Activated T-helper 1 cell treated with anti-CD3 and anti-CD28 coated beads, Interleukin-12 subunit alpha, Interleukin-12 subunit beta, Interleukin-2, Interleukin-4 antibody, amounts not matched to agents 30 ng/mL and 10 ng/mL and 1 ng/mL, durations not matched to agents 14 hours and 24 hours and 36 hours (primary cell): Measurements from ENCODE around the gene NCK2. TPM values are rescaled to one million over a fixed set of nuclear protein-coding genes. Genes with fewer than 3 reads are reported as not detected.
"Not testable (repeated sequence)": the region's sequence is repeated elsewhere in the genome, so short reads cannot be mapped to it uniquely, and the experiment has no call there.

Experiments
- DNase-seq: peaks from one replicate; pipeline ENCODE4 v3.0.0; 2021; ENCODE audit warnings: low spot score
- H3K27ac Mint-ChIP-seq: one replicate; pipeline ENCODE4 v1.8.0; 2021; ENCODE audit warnings: mild to moderate bottlenecking, mixed read lengths
- H3K27me3 Mint-ChIP-seq: one replicate; pipeline ENCODE4 v1.8.0; 2022; ENCODE audit warnings: mild to moderate bottlenecking, moderate library complexity, mixed read lengths; ENCODE audit not compliant: insufficient read depth
- H3K36me3 Mint-ChIP-seq: one replicate; pipeline ENCODE4 v1.8.0; 2021; ENCODE audit warnings: low read depth, mixed read lengths
- H3K4me1 Mint-ChIP-seq: one replicate; pipeline ENCODE4 v1.8.0; 2021; ENCODE audit warnings: low read depth, mixed read lengths
- H3K4me3 Mint-ChIP-seq: one replicate; pipeline ENCODE4 v1.8.0; 2021; ENCODE audit warnings: mild to moderate bottlenecking, moderate library complexity, mixed read lengths
- H3K9me3 Mint-ChIP-seq: one replicate; pipeline ENCODE4 v1.8.0; 2021; ENCODE audit warnings: mixed read lengths
- intact Hi-C: fragments of 100-400 bp; cut with micrococcal nuclease; formaldehyde crosslinking; loops from one replicate; pipeline ENCODE4 v1.15.1; 2024
- total RNA-seq: library from RNA; stranded (reverse); gene quantifications from 2 replicates; pipeline ENCODE4 v1.2.3, GENCODE V29; 2022

The NCK2 gene
- total RNA-seq, 1 donor from 2014 or later, result 79.9 TPM

DNA sequence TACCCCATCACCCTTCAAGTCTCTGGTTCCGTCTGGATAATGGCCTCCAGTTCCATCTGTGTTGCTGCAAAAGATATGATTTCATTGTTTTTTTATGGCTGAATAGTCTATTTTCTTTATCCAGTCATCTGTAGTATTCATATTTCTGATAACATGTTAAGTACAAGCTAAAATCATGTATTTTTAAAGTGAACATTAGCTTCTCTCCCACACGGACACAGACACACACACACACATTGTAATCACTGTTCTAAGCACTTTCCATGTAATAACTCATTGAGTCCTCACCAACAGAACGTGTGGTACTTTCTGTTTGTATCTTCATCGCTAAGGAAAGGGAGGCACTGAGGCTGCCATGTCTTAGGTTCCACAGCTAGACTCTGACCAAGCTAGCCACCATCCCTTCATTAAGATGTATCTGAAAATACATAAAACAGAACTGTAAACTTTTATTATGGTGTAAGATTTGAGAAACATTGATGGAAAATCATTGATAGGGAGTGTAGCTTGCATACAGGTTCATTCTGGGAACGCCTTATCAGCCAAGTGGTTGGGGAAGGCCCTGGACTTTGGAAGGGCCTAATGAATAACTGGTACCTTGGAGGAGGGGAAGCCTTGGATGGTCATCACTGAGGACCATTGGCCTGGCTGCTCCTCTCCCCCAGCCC lies 8.1 kb downstream of the NCK2 start:
- Mint-ChIP-seq H3K27me3 (no peaks in the 10 kb centered on the region), H3K4me1 (peaks cover 96% of the 10 kb centered on the region), H3K36me3 (peaks cover 62% of the 10 kb centered on the region), H3K4me3 (peak overlapping the region; percentile 60), H3K27ac (peak overlapping the region; percentile 83), H3K9me3 (no peaks in the 10 kb centered on the region)
- no peak for DNase-seq
- intact Hi-C loops, result no loop called here

DNA sequence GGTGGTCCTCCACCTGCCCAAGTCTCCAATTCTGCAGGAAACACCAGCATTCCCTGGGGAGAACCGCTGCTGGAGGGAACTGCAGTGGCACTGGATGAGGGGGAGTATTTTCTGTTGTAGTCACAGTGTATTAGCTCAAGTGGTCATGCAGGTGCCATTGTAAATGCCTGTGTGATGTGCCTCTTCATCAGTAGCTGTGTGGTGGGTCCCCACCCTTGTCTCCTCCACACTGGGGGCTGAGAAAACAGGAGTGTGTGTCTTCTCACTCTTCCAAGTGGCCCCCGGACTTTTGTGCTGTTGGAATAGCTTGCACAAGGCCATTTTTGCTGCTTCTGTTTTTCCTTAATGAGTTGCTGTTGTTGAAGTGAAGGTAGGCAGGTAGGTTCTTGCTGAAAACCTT lies 8.7 kb downstream of the NCK2 start:
- intact Hi-C loops, result no loop called here
- DNase-seq, result no peak
- H3K36me3 Mint-ChIP-seq, result peaks cover 58% of the 10 kb centered on the region
- H3K4me3 Mint-ChIP-seq, result peak overlapping the region; percentile 60
- peak overlapping the region; percentile 83 for H3K27ac Mint-ChIP-seq
- H3K9me3 Mint-ChIP-seq, result no peaks in the 10 kb centered on the region
- H3K27me3 Mint-ChIP-seq, result no peaks in the 10 kb centered on the region
- H3K4me1 Mint-ChIP-seq, result peaks cover 96% of the 10 kb centered on the region

DNA sequence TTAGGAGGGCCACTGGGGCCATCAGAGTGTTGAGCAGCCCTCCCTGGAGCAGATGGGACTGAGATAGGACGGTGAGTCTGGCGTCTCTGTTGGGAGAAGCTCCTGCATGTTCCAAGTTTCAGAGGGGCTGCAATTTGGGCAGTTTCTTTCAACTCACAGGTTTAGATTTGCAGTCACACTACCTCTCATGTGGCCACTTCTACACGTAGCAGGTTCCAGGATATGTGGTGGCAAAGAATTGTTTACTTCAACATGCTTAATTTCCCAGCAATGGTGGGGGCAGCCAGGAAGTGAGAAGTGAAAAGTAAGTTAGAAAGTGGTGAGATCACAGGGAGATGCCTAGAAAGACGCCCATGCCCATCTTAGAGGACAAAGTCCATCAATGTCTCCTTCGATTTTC lies 9.3 kb downstream of the NCK2 start:
- H3K36me3 Mint-ChIP-seq, result peaks cover 59% of the 10 kb centered on the region
- no peaks in the 10 kb centered on the region for H3K9me3 Mint-ChIP-seq
- peak overlapping the region; percentile 83 for H3K27ac Mint-ChIP-seq
- peak; percentile 56 for DNase-seq
- peaks cover 97% of the 10 kb centered on the region for H3K4me1 Mint-ChIP-seq
- peak overlapping the region; percentile 60 for H3K4me3 Mint-ChIP-seq
- H3K27me3 Mint-ChIP-seq, result no peaks in the 10 kb centered on the region
- intact Hi-C loops, result loop anchor here (1.0 to 2.0 kb wide), 4 partner anchors 8 to 23 kb away; no protein-coding TSS in a partner anchor

DNA sequence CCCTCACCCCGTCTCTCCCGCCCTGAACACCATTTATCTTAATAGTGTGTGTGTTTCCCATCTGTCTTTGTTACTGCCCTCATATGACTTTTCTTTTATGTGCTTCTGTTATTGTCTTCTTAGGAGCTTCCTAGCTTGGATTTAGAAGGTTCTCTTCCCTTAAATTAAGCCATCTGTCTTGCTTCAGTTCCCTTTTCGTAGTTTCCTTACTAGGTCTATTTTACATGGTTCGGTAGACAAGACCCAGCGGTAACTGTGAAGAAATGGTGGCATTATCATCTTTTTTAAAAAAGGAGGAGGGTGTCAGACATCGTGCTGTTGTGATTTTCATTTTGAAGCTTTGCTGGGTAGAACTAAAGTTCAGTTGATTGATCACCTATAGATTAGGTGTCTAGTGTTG lies 10.3 kb downstream of the NCK2 start:
- peaks cover 96% of the 10 kb centered on the region for H3K4me1 Mint-ChIP-seq
- DNase-seq, result no peak
- H3K27ac Mint-ChIP-seq, result peak overlapping the region; percentile 83
- peaks cover 56% of the 10 kb centered on the region for H3K36me3 Mint-ChIP-seq
- H3K27me3 Mint-ChIP-seq, result no peaks in the 10 kb centered on the region
- intact Hi-C loops, result loop anchor here (1.0 to 2.0 kb wide), 4 partner anchors 9 to 22 kb away; no protein-coding TSS in a partner anchor
- no peaks in the 10 kb centered on the region for H3K9me3 Mint-ChIP-seq
- peak overlapping the region; percentile 56 for H3K4me3 Mint-ChIP-seq

DNA sequence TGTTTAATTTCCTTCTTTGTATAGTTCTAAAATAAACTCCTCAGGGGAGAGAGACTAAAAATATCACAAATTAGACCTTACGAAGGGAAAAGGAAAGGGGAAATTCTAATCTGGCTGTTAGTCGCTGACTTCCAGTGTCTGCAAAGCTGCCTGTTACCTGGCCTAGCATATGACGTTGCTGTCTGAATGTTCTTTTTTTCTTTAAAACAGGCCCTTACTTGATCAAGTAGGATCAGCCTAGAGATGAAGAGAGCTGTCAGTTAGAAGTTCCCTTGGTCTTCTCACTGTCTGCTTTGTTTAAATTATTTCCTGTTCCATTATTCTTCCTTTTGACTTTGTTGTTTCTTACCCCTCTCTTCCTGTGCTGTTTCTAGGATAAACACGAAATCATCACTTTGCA lies 11.2 kb downstream of the NCK2 start:
- peaks cover 96% of the 10 kb centered on the region for H3K4me1 Mint-ChIP-seq
- H3K4me3 Mint-ChIP-seq, result peak overlapping the region; percentile 56
- peaks cover 50% of the 10 kb centered on the region for H3K36me3 Mint-ChIP-seq
- H3K27me3 Mint-ChIP-seq, result no peaks in the 10 kb centered on the region
- intact Hi-C loops, result loop anchor here (1.0 to 2.0 kb wide), 4 partner anchors 8 to 21 kb away; no protein-coding TSS in a partner anchor
- no peak for DNase-seq
- no peaks in the 10 kb centered on the region for H3K9me3 Mint-ChIP-seq
- peak overlapping the region; percentile 83 for H3K27ac Mint-ChIP-seq

DNA sequence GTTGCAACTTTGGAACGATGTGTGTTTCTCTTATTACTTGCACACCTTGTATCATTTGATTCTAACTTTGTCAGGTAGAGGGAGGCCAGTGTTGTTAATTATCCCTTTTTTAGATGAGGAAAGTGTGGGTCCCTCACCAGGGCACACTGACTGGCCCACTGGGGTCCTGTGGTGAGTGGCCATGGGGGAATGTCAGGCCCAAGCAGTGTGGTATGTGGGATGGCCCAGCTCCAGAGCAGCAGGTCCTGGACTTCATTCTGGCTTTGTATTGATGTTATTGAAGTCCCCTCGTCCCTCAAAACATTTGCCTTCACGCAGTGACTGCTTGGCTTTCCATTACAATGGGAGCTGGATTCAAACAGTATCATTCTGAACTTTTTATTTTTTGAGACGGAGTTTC lies 11.7 kb downstream of the NCK2 start:
- H3K27me3 Mint-ChIP-seq, result no peaks in the 10 kb centered on the region
- peak overlapping the region; percentile 83 for H3K27ac Mint-ChIP-seq
- no peak for DNase-seq
- peaks cover 95% of the 10 kb centered on the region for H3K4me1 Mint-ChIP-seq
- intact Hi-C loops, result loop anchor here (1.0 kb wide), 1 partner anchor 8 kb away; no protein-coding TSS in a partner anchor
- H3K36me3 Mint-ChIP-seq, result peaks cover 45% of the 10 kb centered on the region
- H3K4me3 Mint-ChIP-seq, result peak overlapping the region; percentile 56
- no peaks in the 10 kb centered on the region for H3K9me3 Mint-ChIP-seq

DNA sequence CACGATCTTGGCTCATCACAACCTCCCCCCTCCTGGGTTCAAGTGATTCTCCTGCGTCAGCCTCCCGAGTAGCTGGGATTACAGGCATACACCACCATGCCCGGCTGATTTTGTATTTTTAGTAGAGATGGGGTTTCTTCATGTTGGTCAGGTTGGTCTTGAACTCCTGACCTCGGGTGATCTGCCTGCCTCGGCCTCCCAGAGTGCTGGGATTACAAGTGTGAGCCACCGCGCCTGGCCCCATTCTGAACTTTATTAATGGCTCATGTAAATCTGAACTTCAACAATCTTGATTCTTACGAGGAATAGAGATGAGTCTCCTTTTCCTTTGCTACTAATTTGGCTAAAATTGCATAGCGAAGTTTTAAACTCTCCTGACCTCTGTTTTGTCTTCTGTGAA lies 12.2 kb downstream of the NCK2 start:
- not testable (repeated sequence) for DNase-seq, H3K27me3 Mint-ChIP-seq, H3K9me3 Mint-ChIP-seq
- intact Hi-C loops, result loop anchor here (1.0 kb wide), 1 partner anchor 7 kb away; no protein-coding TSS in a partner anchor
- peaks cover 43% of the 10 kb centered on the region for H3K36me3 Mint-ChIP-seq
- peak overlapping the region; percentile 53 for H3K4me3 Mint-ChIP-seq
- peaks cover 95% of the 10 kb centered on the region for H3K4me1 Mint-ChIP-seq
- H3K27ac Mint-ChIP-seq, result peak overlapping the region; percentile 83

DNA sequence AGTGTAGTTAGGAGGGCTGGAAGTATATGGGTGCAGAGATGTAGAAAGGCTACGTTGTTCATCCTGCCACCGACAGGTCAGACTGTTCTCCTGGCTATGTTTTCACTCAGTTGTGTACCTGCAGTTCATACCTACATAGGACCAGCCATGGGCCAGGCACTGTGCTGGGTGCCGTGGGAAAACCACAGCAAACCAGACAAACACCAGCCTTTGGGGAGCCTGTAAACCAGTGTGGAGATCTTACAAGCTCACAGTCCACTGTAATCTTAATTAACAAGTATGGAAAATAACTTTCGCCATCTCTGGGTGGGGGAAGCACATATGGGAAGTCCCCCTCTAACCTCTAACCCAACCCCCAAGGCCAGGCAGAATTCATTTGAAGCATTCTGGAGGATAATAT lies 12.7 kb downstream of the NCK2 start:
- Mint-ChIP-seq H3K36me3 (peaks cover 44% of the 10 kb centered on the region), H3K27me3 (no peaks in the 10 kb centered on the region), H3K4me3 (peak overlapping the region; percentile 53), H3K9me3 (no peaks in the 10 kb centered on the region), H3K27ac (peak overlapping the region; percentile 83), H3K4me1 (peaks cover 97% of the 10 kb centered on the region)
- intact Hi-C loops, result no loop called here
- DNase-seq, result no peak

DNA sequence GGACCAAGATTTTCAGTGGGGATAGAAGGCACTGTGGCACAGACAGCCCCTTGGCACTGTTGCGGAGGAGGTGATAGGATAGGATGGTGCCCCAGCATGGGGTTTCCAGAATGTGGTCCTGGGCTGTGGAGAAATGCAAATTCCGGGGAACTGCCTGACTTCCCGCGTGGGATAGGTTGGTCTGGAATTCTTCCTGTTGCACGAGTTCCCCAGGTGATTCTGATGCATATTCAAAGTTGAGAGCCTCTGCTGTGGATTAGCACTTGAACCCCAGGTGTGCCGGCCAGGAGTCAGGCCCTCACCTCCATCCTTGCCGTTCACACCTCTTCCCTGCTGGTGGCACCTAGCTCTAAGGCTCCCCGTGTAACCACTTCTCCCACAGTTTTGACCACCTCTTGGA lies 15.5 kb downstream of the NCK2 start:
- no peaks in the 10 kb centered on the region for H3K27me3 Mint-ChIP-seq
- peaks cover 87% of the 10 kb centered on the region for H3K4me1 Mint-ChIP-seq
- intact Hi-C loops, result loop anchor here (2.0 kb wide), 1 partner anchor 13 kb away; no protein-coding TSS in a partner anchor
- DNase-seq, result no peak
- no peak overlapping the region for H3K4me3 Mint-ChIP-seq
- H3K36me3 Mint-ChIP-seq, result peaks cover 33% of the 10 kb centered on the region
- H3K27ac Mint-ChIP-seq, result peak overlapping the region; percentile 76
- H3K9me3 Mint-ChIP-seq, result no peaks in the 10 kb centered on the region

DNA sequence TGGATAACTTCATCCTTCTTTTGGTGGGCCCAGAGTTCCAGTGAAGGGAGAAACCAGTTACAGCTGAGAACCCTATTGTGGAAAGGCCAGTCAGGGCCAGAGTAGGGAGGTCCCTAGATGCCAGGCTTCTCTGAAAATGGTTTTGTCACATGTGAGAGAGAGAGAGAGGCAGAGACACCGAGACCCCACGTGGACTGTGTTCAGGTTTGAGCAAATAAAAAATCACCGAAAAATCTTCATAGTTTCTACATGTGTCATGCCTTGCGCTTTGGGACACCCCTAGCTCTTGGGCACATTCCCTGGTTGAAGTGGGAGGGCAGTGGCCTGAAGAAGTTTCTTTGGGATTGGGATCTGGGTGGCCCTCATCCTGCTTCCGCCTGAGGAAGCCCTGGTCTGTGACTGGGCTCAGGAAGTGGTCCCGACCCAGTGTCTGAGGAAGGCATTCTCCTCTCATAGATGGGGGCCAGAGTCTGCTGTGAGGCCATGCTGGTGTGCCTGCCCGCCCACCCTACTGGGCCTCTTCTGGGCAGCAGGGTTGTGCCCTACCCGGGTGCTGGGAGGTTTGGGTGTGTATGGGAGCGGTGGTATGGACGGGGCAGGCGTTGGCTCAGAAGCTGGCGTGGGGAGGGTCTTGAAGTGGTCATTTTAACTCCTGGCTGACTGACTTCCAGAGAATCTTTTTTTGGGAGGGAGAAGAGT lies 16.1 kb downstream of the NCK2 start:
- Mint-ChIP-seq H3K36me3 (peaks cover 33% of the 10 kb centered on the region), H3K4me1 (peaks cover 87% of the 10 kb centered on the region), H3K27me3 (no peaks in the 10 kb centered on the region), H3K4me3 (peak overlapping the region; percentile 17), H3K27ac (peak overlapping the region; percentile 76), H3K9me3 (no peaks in the 10 kb centered on the region)
- intact Hi-C loops, result loop anchor here (2.0 kb wide), 1 partner anchor 14 kb away; no protein-coding TSS in a partner anchor
- no peak for DNase-seq

DNA sequence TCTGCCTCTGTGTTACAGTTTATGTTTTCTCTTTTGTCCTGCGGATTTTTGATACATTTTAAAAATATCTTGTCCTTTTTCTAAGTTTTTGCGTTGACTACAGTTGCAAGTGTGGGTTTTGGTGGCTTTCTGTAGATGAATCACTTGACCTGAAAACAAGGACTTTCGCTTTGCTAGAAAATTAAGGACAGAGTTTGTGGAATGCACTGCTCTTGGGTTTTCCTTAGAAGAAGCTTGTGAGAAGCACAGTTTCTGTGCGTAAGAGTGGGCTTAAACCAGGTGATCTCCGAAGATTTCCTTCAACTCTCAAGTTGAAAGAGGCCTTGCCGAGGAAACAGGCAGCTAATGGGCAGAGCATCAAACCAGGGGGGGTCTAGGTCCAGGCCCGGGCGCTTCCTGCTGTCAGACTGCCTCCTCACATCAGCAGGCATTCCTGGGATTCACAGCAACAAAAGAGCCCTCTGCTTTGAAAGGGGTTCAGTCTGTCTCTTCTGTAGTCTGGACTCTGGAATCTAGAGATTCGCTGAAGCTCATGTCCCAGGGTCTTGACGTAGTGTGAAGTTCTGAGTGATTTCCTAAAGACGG lies 17.3 kb downstream of the NCK2 start:
- no peaks in the 10 kb centered on the region for H3K27me3 Mint-ChIP-seq
- no peak for DNase-seq
- peaks cover 38% of the 10 kb centered on the region for H3K36me3 Mint-ChIP-seq
- peaks cover 87% of the 10 kb centered on the region for H3K4me1 Mint-ChIP-seq
- peak overlapping the region; percentile 75 for H3K27ac Mint-ChIP-seq
- no peaks in the 10 kb centered on the region for H3K9me3 Mint-ChIP-seq
- intact Hi-C loops, result loop anchor here (2.0 kb wide), 1 partner anchor 15 kb away; no protein-coding TSS in a partner anchor
- peak overlapping the region; percentile 11 for H3K4me3 Mint-ChIP-seq

DNA sequence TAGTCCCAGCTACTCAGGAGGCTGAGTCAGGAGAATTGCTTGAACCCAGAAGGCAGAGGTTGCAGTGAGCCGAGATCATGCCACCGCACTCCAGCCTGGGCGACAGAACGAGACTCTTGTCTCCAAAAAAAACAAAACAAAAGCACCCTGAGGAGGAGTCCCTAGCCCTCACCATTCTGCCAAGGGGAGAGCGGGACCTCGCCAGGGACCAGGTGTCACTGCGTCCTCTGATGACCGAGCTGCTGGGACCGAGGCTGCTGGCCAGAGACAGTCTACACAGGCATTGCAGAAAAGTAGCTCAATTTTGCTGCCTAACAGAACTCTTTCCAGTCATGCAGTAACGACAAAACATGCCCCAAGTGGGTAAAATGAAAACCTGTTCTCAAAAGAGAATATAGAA lies 18.4 kb downstream of the NCK2 start:
- intact Hi-C loops, result no loop called here
- no peak overlapping the region for H3K4me3 Mint-ChIP-seq
- peaks cover 87% of the 10 kb centered on the region for H3K4me1 Mint-ChIP-seq

DNA sequence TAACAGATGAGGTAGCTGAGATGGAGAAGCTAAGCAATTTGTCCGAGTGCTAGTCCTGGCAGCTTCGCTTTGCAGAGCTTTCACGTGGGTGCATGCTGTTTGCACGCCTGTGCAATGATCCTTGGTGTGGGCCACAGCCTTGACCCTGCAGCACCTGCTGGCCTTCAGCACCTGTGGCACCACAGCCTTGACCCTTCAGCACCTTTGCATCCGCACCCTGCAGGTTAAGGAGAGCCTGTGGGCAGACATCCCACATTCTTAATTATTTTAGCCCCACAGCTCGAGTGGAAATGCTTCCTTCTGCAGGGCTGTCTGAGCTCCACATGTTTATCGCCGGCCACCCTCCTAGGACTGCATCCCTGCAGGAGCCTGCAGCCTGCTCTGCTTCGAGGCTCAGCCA lies 19.3 kb downstream of the NCK2 start:
- no peaks in the 10 kb centered on the region for H3K9me3 Mint-ChIP-seq
- no peak for DNase-seq
- no peaks in the 10 kb centered on the region for H3K27me3 Mint-ChIP-seq
- H3K4me3 Mint-ChIP-seq, result no peak overlapping the region
- H3K36me3 Mint-ChIP-seq, result peaks cover 38% of the 10 kb centered on the region
- H3K27ac Mint-ChIP-seq, result peak overlapping the region; percentile 58
- H3K4me1 Mint-ChIP-seq, result peaks cover 87% of the 10 kb centered on the region
- intact Hi-C loops, result loop anchor here (1.0 kb wide), 1 partner anchor 8 kb away; no protein-coding TSS in a partner anchor

More for the DNA sequence above, 18.4 kb downstream of the NCK2 start:
- no peaks in the 10 kb centered on the region for H3K9me3 Mint-ChIP-seq
- H3K27ac Mint-ChIP-seq, result no peak overlapping the region
- H3K27me3 Mint-ChIP-seq, result no peaks in the 10 kb centered on the region
- peaks cover 40% of the 10 kb centered on the region for H3K36me3 Mint-ChIP-seq
- DNase-seq, result no peak
